ENCODE results near the gene SLC4A8. TPM values are rescaled to one million over a fixed set of nuclear protein-coding genes. Genes with fewer than 3 reads are reported as not detected.

SLC4A8 gene
- total RNA-seq, 1 experiment from 2014 or later, result 26.3 TPM

- H3K36me3 Mint-ChIP-seq (ENCODE audit: insufficient read depth in 1 of 3, low read depth in 3 of 3), result peaks cover 0 to 54% (median 32%) of the 10 kb centered on the region in 3 experiments; a peak in 6 of 7 replicates
- Histone ChIP-seq H3K9me3 (ENCODE audit: control insufficient read depth, low read depth, low read length) (no peaks in the 10 kb centered on the region), H2BK5ac (ENCODE audit: insufficient read length, low read length) (no peak overlapping the region), H3K4me1 (ENCODE audit: insufficient read depth, low read length) (no peaks in the 10 kb centered on the region), H3K18ac (ENCODE audit: insufficient read length, low read depth, low read length) (no peak overlapping the region), H3K9ac (ENCODE audit: extremely low read depth, insufficient read length, low read length) (no peak overlapping the region), H3K4me2 (ENCODE audit: insufficient read depth, insufficient read length, low read length) (no peak overlapping the region), H4K91ac (ENCODE audit: insufficient read length, low read depth, low read length) (no peak overlapping the region), H4K20me1 (ENCODE audit: control insufficient read depth, insufficient read depth, insufficient read length) (no peaks in the 10 kb centered on the region), H3K4ac (ENCODE audit: low read depth, low read length) (no peak overlapping the region), H2BK12ac (ENCODE audit: insufficient read length, low read depth, low read length) (no peak overlapping the region), H2AFZ (ENCODE audit: low read length) (no peak overlapping the region), H3K27me3 (ENCODE audit: insufficient read depth, low read length) (no peaks in the 10 kb centered on the region), H4K8ac (replicated peaks; ENCODE audit: insufficient read length, low read depth, low read length) (no peak overlapping the region), H3T11ph (ENCODE audit: low read length) (no peak overlapping the region), H2AK5ac (ENCODE audit: insufficient read length, low read length) (no peak overlapping the region), H2BK15ac (ENCODE audit: low read depth, low read length) (no peak overlapping the region), H3K79me1 (ENCODE audit: insufficient read depth, low read depth, low read length, poor library complexity, severe bottlenecking) (no peaks in the 10 kb centered on the region), H3K23me2 (ENCODE audit: insufficient read length, low read depth, low read length, poor library complexity, severe bottlenecking) (no peaks in the 10 kb centered on the region), H3K79me2 (ENCODE audit: insufficient read depth, low read length) (no peaks in the 10 kb centered on the region), H3K14ac (ENCODE audit: insufficient read depth, low read length) (no peak overlapping the region), H3K56ac (ENCODE audit: insufficient read length, low read depth, low read length) (no peak overlapping the region), H2BK20ac (ENCODE audit: low read depth, low read length, poor library complexity, severe bottlenecking) (no peak overlapping the region), H3K23ac (ENCODE audit: insufficient read length, low read depth, low read length) (no peak overlapping the region), H2BK120ac (ENCODE audit: low read depth, low read length, poor library complexity, severe bottlenecking) (no peak overlapping the region), H3K27ac (ENCODE audit: insufficient read length, low read depth, low read length) (no peak overlapping the region), H4K5ac (ENCODE audit: insufficient read length, low read depth, low read length) (no peak overlapping the region)
- H3K9me3 Mint-ChIP-seq, result no peaks in the 10 kb centered on the region
- DNase-seq, result no peak
- H3K4me1 Mint-ChIP-seq, result no peaks in the 10 kb centered on the region
- no peak overlapping the region for H3K4me3 Mint-ChIP-seq
- H3K27me3 Mint-ChIP-seq (ENCODE audit: low read depth), result no peaks in the 10 kb centered on the region
- no peak overlapping the region for H3K27ac Mint-ChIP-seq
- no CpG with 5 or more reads among the region's 1 CpG for WGBS (ENCODE audit: extremely low coverage, insufficient read length, low lambda C conversion rate)
- TF ChIP-seq CTCF (conservative IDR thresholded peaks at IDR 0.05), result no peak
Observed at GRCh38 chr12:51470116-51470515, 45.5 kb downstream of the SLC4A8 start.

All from H9 (cell line).